VCaP (cell line): ENCODE results near the gene FAM120B.
A peak's percentile ranks its signal among the peaks of the same experiment; 100 is the strongest.

Experiments
- H3K27ac ChIP-seq: fragments of 450-650 bp; 2 replicates; pipeline ENCODE4 v1.5.1; 2017
- TF ChIP-seq, protein P1 (sequence below): fragments of 450-650 bp; conservative IDR thresholded peaks from 2 replicates; pipeline ENCODE4 v1.5.1; 2017; ENCODE audit warnings: mild to moderate bottlenecking, moderate library complexity

FAM120B gene

DNA sequence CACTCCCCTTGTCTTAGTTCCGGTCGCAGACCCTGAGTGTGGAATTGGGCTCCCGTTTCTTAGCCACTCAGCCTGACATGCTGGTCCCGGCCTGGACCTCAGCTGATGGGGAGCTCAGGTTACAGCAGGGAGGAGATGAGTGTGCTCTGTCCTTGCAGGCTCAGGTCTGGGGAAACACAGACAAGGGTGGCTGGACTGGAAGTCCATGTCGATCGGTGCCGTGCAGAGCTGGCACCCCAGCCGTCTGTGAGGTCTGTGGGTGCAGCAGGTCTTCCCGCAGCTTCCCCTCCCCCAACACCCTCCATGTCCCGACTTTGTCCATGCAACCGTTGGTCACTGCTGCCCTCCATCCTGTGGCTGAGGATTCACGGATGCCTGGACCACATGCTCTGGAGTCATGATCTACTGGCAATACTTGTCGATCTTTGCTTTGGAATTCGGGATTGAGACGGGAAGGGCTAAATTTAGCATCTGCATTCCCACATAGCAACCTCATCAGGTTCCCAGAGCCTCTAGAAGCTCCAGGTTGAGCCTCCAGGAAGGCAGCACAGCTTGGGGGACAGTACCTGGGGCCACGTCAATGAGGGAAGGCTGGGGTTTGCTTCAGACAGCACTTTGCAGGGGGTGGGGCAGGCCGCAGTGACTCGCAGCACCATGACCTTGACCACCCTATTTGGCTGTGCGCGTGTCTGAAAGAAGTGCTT is 127.7 kb downstream of the FAM120B start:
- TF ChIP-seq, protein P1, sequence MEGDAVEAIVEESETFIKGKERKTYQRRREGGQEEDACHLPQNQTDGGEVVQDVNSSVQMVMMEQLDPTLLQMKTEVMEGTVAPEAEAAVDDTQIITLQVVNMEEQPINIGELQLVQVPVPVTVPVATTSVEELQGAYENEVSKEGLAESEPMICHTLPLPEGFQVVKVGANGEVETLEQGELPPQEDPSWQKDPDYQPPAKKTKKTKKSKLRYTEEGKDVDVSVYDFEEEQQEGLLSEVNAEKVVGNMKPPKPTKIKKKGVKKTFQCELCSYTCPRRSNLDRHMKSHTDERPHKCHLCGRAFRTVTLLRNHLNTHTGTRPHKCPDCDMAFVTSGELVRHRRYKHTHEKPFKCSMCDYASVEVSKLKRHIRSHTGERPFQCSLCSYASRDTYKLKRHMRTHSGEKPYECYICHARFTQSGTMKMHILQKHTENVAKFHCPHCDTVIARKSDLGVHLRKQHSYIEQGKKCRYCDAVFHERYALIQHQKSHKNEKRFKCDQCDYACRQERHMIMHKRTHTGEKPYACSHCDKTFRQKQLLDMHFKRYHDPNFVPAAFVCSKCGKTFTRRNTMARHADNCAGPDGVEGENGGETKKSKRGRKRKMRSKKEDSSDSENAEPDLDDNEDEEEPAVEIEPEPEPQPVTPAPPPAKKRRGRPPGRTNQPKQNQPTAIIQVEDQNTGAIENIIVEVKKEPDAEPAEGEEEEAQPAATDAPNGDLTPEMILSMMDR = no peak
- no peak overlapping the region for H3K27ac ChIP-seq

DNA sequence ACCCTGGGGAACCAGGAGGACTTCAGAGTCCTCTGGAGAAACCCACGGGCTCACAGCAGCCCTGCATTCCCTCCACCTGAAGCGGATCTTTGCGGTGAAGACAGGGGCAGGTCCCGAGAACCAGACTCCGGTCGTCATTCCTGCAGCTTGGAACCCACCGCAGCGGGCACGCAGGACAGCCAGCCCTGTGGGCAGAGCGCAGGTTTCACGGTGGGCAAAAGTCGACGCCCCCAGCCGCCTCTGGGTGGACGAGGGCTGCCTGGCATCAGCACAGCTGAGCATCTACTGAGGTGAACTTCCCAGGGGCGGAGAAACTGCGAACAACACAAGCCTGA is 128.2 kb downstream of the FAM120B start:
- TF ChIP-seq, protein P1 = no peak
- H3K27ac ChIP-seq = no peak overlapping the region

DNA sequence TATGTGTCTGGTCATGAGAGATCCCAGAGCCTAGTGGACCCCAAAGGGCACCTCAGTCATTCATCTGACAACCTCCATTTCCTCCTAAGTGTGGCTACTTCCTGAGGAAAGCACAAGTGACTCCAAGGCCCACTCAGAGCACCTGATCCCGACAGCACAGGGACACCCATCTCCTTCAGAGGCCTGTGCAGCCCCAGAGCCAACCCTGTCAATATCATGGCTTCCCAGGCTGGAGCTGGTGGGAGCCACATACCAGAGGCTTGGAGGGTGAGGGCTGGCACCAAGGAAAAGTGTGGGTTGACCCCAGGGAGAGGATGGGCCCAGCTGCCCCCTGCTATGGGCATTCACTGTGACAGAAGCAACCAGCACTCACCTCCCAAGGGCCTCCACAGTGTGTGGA is 129.2 kb downstream of the FAM120B start:
- H3K27ac ChIP-seq = no peak overlapping the region
- TF ChIP-seq, protein P1 = no peak

DNA sequence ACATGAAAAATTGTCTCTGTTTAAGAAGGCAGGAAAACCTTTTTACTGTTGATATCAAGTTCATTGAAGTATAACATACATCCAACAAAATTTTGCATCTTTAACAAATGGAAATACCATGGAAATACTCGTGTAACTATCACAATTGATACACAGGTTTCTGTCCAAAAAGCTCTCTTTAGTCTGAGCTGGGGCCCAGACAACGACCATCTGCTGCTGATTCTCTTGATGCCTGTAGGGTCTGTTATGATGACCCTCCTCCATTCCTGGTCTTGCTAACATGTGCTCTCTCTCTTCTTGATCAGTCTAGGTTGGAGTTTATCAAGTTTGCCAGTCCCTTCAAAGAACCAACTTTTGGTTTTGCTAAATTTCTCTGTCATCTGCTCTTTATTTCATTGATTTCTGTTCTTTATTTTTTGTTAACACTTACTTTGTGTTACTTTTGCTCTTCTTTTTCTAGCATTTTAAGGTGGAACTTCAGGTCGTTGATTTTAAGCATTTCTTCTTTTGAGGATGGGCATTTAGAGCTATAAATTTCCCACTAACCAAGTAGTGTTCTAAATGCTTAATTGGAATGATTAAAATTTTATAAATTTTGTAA is 129.8 kb downstream of the FAM120B start:
- TF ChIP-seq, protein P1 = no peak
- no peak overlapping the region for H3K27ac ChIP-seq

DNA sequence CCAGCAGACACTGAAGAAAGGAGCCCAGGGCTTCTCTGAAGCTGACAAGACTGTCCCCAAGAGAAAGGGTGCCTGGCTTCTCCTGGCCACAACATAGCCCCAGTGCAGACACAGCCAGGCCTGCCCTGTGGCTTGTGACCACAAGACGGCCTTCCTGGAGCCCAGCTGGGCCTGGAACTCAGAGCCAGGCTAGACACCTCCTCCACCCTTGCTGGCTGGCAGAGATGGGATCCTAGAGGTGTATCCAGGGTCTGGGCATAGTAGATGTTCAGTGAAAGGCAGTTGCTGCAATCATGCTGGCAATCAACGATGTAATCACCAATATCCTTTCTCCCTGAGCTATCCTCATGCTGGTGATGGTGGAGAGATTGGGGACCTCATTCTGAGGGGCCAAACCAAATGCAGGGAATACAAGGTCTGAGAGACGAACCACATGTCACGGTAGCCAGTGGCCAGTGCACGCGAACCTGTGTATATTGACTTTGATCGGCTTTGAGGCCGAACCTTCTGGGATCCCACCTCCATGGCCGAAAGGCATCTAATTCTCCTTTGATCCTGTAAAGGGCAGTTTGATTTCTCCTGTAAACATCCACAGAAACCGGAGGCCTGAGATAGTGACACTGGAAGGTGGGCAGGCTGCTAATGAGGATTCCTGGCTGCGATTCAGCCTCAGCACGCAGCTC is 131.3 kb downstream of the FAM120B start:
- TF ChIP-seq, protein P1 = no peak
- peak overlapping the region; percentile 40 for H3K27ac ChIP-seq

DNA sequence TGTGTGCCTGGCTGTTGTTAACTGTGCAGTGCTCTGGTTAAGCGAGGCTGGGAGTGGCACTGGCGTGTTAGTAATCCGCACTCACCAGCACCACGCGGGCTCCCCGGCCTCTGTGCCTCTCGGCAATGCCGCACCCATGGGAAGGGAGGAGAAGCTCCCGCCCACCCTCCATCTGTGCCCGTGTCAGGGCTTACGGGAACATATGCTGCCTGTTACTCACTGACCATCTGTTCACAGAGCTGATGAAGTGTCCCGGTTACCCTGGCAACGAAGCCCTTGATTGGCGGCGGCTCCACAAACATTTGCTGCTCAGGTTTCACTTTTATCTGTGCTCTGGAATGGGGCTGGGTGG is 131.8 kb downstream of the FAM120B start:
- peak overlapping the region; percentile 40 for H3K27ac ChIP-seq
- TF ChIP-seq, protein P1 = no peak

DNA sequence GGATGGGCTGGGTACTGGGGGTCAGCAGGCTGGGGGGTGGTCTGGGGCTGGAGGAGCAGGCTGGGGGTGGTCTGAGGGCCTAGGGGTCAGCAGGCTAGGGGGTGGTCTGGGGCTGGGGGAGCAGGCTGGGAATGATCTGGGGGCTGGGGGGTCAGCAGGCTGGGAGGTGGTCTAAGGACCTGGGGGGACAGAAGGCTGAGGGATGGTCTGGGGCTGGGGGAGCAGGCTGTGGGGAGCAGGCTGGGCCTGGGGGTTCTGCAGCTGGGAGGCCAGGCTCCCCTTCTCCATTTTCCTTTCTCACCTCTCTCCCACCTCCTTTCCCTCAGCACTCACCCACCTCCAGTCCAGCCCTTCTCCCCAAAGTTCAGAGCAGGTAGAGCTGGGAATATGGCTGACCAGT is 132.3 kb downstream of the FAM120B start:
- no peak overlapping the region for H3K27ac ChIP-seq
- TF ChIP-seq, protein P1 = no peak
